GM23248 (cell line): ENCODE measurements around the gene NMRK2. TPM values are rescaled to one million over a fixed set of nuclear protein-coding genes. Genes with fewer than 3 reads are reported as not detected.
"Not testable (repeated sequence)": the region's sequence is repeated elsewhere in the genome, so short reads cannot be mapped to it uniquely, and the experiment has no call there.

Experiments
- DNase-seq: peaks from one replicate; pipeline ENCODE4 v3.0.0-alpha.2; 2015
- H2AFZ ChIP-seq: fragments of 200-600 bp; sonication (generic); 2 replicates; pipeline ENCODE4 v1.6.1; 2016; ENCODE audit warnings: antibody characterized with exemption
- H3F3A ChIP-seq: fragments of 200-600 bp; sonication (generic); 2 replicates; pipeline ENCODE4 v1.6.1; 2016; ENCODE audit warnings: mild to moderate bottlenecking, antibody characterized with exemption, mixed run types; ENCODE audit not compliant: insufficient read depth
- H3K27ac ChIP-seq: fragments of 200-600 bp; sonication (generic); 2 replicates; pipeline ENCODE4 v1.5.1; 2016; ENCODE audit warnings: mild to moderate bottlenecking
- H3K27me3 ChIP-seq: fragments of 200-600 bp; sonication (generic); replicated peaks from 2 replicates; pipeline ENCODE4 v1.6.1; 2016; ENCODE audit warnings: mild to moderate bottlenecking; ENCODE audit not compliant: insufficient read depth
- H3K36me3 ChIP-seq: fragments of 200-600 bp; sonication (generic); 2 replicates; pipeline ENCODE4 v1.6.1; 2016; ENCODE audit warnings: low read depth, mild to moderate bottlenecking
- H3K4me1 ChIP-seq: fragments of 200-600 bp; sonication (generic); 2 replicates; pipeline ENCODE4 v1.6.1; 2016; ENCODE audit warnings: mild to moderate bottlenecking; ENCODE audit not compliant: insufficient read depth
- H3K4me2 ChIP-seq: fragments of 200-600 bp; sonication (generic); one replicate; pipeline ENCODE4 v1.6.1; 2016; ENCODE audit warnings: mild to moderate bottlenecking; ENCODE audit not compliant: unreplicated experiment
- H3K4me3 ChIP-seq: fragments of 200-600 bp; sonication (generic); 2 replicates; pipeline ENCODE4 v1.5.1; 2016; ENCODE audit warnings: mild to moderate bottlenecking
- H3K79me2 ChIP-seq: fragments of 200-600 bp; sonication (generic); 2 replicates; pipeline ENCODE4 v1.6.1; 2016; ENCODE audit warnings: mild to moderate bottlenecking; ENCODE audit not compliant: insufficient read depth
- H3K9ac ChIP-seq: fragments of 200-600 bp; sonication (generic); 2 replicates; pipeline ENCODE4 v1.6.1; 2016; ENCODE audit warnings: mild to moderate bottlenecking
- H3K9me2 ChIP-seq: fragments of 200-600 bp; sonication (generic); 2 replicates; pipeline ENCODE4 v1.6.1; 2016; ENCODE audit warnings: mixed run types, mild to moderate bottlenecking, moderate library complexity; ENCODE audit not compliant: insufficient read depth
- H3K9me3 ChIP-seq: fragments of 200-600 bp; sonication (generic); one replicate; pipeline ENCODE4 v1.6.1; 2017; ENCODE audit warnings: low read depth
- H4K20me1 ChIP-seq: fragments of 200-600 bp; sonication (generic); 2 replicates; pipeline ENCODE4 v1.6.0; 2016; ENCODE audit not compliant: insufficient read depth
- EZH2 ChIP-seq: fragments of 200-600 bp; sonication (generic); IDR thresholded peaks from 2 replicates; pipeline ENCODE4 v1.6.1; 2018; ENCODE audit warnings: antibody characterized with exemption, mild to moderate bottlenecking; ENCODE audit not compliant: insufficient read depth, poor library complexity, severe bottlenecking
- EZH2phosphoT487 ChIP-seq: fragments of 200-600 bp; sonication (generic); IDR thresholded peaks from 2 replicates; pipeline ENCODE4 v1.6.1; 2018; ENCODE audit warnings: antibody characterized with exemption, moderate library complexity, mild to moderate bottlenecking, low read depth; ENCODE audit not compliant: insufficient read depth
- WGBS, 2 experiments: methylation state at CpG; one replicate each; pipeline ENCODE4 v1.1.6; 2015 to 2017; ENCODE audit warnings: low lambda C conversion rate in 2 of 2, low coverage in 1 of 2; ENCODE audit errors: missing lambda C conversion rate in 2 of 2; 5-methylcytosine and 5-hydroxymethylcytosine counted together
- in situ Hi-C: fragments of 300-500 bp; cut with MboI; formaldehyde crosslinking; loops from 2 replicates; pipeline ENCODE4 v1.15.0; 2020
- polyA plus RNA-seq: library from polyadenylated mRNA; unstranded; fragments of >200 nt; fragmentation: Nextera tagmentation; extraction: Ambion mirVana; gene quantifications from 2 replicates; pipeline ENCODE4 v1.2.1, GENCODE V29; 2016
- total RNA-seq: library from RNA; depleted of rRNA; stranded (reverse); fragments of >200 nt; shearing (Covaris generic); gene quantifications from 2 replicates; pipeline ENCODE4 v1.2.3, GENCODE V29; 2014

Gene NMRK2
- total and polyA plus RNA-seq, 2 experiments from 2014 or later: not detected

DNA sequence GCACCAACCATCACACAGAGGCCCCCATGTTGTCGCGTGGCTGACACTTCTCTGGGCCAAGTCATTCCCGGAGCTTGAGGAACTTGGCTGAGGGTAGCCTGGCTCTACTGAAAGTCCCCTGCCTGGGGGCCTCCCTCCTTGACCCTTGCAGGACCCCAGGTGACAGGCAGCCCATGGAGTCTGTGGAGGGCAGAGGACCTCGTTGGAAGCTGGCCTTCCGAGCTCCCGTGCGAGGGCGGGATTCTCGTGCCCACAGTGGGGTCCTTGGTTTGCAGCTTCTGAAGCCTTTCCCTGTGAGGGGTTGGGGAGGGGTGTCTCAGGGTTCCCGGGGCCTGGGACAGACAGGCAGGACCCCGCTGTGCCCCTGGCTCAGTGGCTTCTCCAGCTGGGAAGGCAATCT, 16.4 kb downstream of the NMRK2 start:
- 57 to 59% methylated on average over 9 to 11 of the region's 11 CpGs for WGBS, 2 experiments
- no peaks in the 10 kb centered on the region for H3K27me3 ChIP-seq
- H3K9me2 ChIP-seq: no peaks in the 10 kb centered on the region
- H3K9me3 ChIP-seq: no peaks in the 10 kb centered on the region
- H3K4me2 ChIP-seq: no peak overlapping the region
- peaks cover 13% of the 10 kb centered on the region; the same call in 1 of the 2 replicates for H3F3A ChIP-seq
- no peaks in the 10 kb centered on the region for H3K4me1 ChIP-seq
- H3K36me3 ChIP-seq: no peaks in the 10 kb centered on the region
- H4K20me1 ChIP-seq: no peaks in the 10 kb centered on the region
- no peak overlapping the region for H3K4me3 ChIP-seq
- no peak for TF ChIP-seq EZH2
- no peak for TF ChIP-seq EZH2phosphoT487
- H2AFZ ChIP-seq: no peak overlapping the region
- DNase-seq: no peak
- H3K27ac ChIP-seq: no peak overlapping the region
- in situ Hi-C loops: no loop called here
- no peak overlapping the region for H3K9ac ChIP-seq
- H3K79me2 ChIP-seq: no peaks in the 10 kb centered on the region

DNA sequence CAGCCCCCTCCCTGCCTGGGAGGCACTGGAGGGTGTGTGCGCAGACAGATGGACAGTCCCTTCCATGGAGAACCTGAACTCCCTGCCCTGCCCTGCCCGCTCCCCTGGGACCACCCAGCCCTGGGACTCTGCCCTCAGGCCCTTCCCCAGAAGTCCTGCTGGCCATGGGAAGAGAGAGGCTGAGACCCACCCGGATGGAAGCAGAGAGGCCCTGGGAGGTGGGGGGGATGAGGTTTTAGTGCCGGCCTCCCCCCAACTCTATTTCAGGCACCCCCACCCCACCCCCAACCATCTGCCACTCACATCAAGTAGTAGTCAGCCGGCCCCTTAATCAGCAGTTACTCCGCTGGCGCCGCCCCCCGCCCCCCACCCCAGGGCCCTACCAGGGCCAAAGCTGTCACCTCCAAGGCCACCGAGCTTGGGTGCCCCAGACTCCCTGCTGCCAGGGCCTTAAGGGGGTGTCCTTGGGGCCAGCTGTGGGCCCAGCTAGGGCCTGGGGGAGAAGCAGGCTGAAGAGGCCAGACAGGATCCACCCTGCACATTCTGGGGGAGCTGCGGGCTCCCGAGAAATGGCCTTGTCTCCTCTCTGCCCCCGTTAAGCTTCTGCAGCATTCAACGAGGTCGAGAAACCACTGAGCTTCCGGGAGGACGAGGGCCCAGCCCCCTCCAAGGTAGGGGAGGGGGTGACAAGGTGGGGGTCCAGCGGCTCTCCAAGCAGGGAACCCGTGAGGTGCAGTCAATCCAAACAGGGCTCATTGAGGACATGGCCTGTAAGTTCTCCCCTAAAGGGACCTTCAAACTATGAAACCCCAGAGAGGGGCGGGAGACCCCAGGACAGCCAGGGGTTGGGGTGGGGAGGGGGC, 17.4 kb downstream of the NMRK2 start:
- DNase-seq: no peak
- no peak for TF ChIP-seq EZH2
- TF ChIP-seq EZH2phosphoT487: no peak
- 60 to 67% methylated on average over 12 to 20 of the region's 20 CpGs for WGBS, 2 experiments
- Histone ChIP-seq H3K9me3 (no peaks in the 10 kb centered on the region), H3F3A (peaks cover 13% of the 10 kb centered on the region; the same call in 1 of the 2 replicates), H3K79me2 (peaks cover 8% of the 10 kb centered on the region), H2AFZ (no peak overlapping the region), H3K27me3 (no peaks in the 10 kb centered on the region), H3K4me1 (no peaks in the 10 kb centered on the region), H3K4me2 (no peak overlapping the region), H4K20me1 (no peaks in the 10 kb centered on the region), H3K9ac (no peak overlapping the region), H3K4me3 (no peak overlapping the region), H3K36me3 (0 out of 2 replicates have a peak, but pooled peaks cover 5% of the 10 kb centered on the region), H3K27ac (no peak overlapping the region), H3K9me2 (no peaks in the 10 kb centered on the region)
- in situ Hi-C loops: no loop called here

DNA sequence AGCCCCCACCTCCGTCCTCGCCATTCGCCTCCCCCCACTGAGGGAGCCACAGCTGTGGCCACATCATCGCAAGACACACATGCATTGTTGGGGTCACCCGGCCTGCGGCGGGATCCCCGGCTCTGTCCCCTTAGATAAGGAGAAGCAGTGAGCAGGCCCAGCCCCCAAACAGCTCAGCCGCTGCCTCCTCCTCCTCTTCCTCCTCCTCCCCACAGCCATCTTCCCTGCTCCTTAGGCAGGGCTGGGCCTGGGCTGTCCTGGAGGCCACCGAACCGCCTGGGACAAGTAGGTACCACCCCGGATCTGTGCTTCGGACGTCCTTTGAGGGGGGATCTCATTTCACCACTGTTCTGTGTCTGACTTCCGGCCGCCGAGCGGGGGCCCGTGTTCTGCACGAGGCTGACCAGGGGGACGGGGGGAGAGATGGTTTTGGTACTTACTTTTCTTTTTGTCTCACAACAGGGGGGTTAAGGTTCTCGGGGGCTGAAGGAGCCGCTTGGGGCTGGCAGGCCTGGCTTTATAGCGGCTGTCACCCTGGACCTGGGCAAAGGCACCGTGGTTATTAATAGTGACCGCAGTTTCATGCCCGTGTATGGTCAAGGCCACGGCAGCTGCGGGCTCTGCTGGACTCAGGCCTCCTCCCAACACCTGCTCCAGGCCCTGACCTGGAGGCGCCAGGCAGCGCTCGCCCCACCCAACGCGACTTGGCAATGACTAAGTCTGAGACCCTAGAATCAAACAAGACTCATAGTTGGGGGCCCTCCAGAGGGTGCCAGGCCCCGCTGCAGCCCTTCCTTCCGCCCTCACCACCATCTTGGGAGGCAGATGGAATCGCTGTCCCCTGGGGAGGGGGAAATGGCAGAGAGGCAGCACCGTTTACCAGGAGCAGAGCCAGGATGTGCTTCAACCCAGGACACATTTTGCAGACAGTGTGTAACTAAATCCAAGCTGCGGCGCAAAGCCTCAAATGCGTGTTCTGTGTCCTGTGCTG, 18.3 kb downstream of the NMRK2 start:
- no peak for DNase-seq
- Histone ChIP-seq H3K27me3 (no peaks in the 10 kb centered on the region), H3K27ac (no peak overlapping the region), H3K4me2 (no peak overlapping the region), H4K20me1 (no peaks in the 10 kb centered on the region), H3K36me3 (0 out of 2 replicates have a peak, but pooled peaks cover 5% of the 10 kb centered on the region), H3K4me1 (no peaks in the 10 kb centered on the region), H3K9ac (no peak overlapping the region), H3F3A (peaks cover 13% of the 10 kb centered on the region; the same call in 1 of the 2 replicates), H2AFZ (no peak overlapping the region), H3K9me2 (no peaks in the 10 kb centered on the region), H3K79me2 (peaks cover 16% of the 10 kb centered on the region), H3K9me3 (no peaks in the 10 kb centered on the region), H3K4me3 (no peak overlapping the region)
- TF ChIP-seq EZH2phosphoT487: no peak
- no peak for TF ChIP-seq EZH2
- in situ Hi-C loops: no loop called here
- WGBS, 2 experiments: 41 to 45% methylated on average over 33 to 41 of the region's 41 CpGs

DNA sequence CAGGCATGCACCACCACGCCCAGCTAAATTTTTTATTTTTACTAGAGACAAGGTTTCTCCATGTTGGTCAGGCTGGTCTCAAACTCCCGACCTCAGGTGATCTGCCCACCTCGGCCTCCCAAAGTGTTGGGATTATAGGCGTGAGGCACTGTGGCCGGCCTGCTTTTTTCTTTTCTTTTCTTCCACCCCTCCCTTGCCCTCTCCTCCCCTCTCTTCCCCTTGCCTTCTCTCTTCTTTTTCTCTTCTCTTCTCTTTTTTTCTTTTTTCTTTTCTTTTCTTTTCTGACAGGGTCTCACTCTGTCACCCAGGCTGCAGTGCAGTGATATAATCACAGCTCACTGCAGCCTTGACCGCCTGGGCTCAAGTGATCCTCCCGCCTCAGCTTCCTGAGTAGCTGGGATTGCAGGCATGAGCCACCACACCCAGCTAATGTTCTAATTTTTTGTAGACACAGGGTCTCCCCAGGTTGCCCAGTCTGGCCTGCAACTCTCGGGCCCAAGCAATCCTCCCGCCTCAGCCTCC, 19.9 kb downstream of the NMRK2 start:
- H3K9ac ChIP-seq, H4K20me1 ChIP-seq, H3K4me3 ChIP-seq, H3K27ac ChIP-seq, in situ Hi-C loops, H2AFZ ChIP-seq, H3K27me3 ChIP-seq, H3K4me1 ChIP-seq, H3K9me3 ChIP-seq, DNase-seq, H3K9me2 ChIP-seq, H3K4me2 ChIP-seq: not testable (repeated sequence)
- WGBS, 2 experiments: 77 to 79% methylated on average over 9 of the region's 9 CpGs
- peaks cover 14% of the 10 kb centered on the region; the same call in 1 of the 2 replicates for H3K36me3 ChIP-seq
- H3F3A ChIP-seq: peaks cover 13% of the 10 kb centered on the region; the same call in 1 of the 2 replicates
- H3K79me2 ChIP-seq: peaks cover 32% of the 10 kb centered on the region
